Raji (cell line): ENCODE data around the gene RPL28.

Source experiments
- POLR2A ChIP-seq: IDR thresholded peaks from 2 replicates; pipeline ENCODE4 v1.6.1; 2011; ENCODE audit warnings: low read depth, low read length, control low read depth; ENCODE audit not compliant: insufficient read depth

RPL28 gene

DNA sequence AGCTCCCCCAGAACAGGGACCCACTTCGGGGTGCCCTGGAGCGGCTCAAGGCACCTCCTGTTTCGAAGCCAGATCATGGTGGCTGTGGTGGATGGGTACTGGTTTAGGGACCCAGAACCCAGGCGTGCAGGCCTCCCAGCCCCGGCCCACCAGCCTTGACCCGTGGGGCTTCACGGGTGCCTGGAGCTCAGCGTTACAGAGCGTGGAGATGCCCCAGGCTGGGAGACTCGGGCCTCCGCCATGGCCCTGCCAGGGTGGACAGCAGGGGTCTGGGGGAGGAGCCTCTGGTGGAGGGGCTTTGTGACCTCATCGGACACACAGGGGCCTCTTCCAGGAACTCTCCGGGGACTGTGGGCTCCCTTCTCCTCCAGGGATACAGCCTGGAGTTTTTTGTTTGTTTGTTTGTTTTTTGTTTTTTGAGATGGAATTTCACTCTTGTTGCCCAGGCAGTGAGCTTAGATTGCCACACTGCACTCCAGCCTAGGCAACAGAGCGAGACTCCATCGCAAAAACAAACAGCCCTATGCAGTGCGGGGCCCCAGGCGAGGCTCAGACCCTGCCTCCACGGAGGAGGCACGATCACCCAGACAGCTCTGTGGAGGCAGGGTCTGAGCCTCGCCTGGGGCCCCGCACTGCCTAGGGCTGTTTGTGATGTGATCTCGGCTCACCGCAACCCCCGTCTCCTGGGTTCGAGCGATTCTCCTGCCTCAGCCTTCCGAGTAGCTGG lies 22.6 kb upstream of the RPL28 start, which contains the start of gene GARIN5B:
Gene GARIN5B, minus strand, starts transcription at position 271 of the 727 bp plus-strand sequence. Its CDS starts 194 bp downstream, at position 77.
- no peak for TF ChIP-seq POLR2A

DNA sequence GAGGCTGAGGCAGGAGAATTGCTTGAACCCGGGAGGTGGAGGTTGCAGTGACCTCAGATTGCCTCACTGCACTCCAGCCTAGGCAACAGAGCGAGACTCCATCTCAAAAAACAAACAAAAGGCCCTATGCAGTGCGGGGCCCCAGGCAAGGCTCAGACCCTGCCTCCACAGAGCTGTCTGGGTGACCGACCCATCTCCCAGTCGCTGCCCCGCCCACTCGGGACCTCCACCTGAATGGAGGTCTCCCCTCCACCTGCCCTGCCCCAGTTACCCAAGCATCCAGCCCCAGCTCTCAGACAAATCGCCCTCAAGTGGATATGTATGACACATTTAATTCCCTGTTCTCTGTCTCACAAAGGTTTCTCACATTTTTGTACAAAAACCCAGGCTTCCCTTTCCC lies 20.5 kb upstream of the RPL28 start:
- no peak for TF ChIP-seq POLR2A

DNA sequence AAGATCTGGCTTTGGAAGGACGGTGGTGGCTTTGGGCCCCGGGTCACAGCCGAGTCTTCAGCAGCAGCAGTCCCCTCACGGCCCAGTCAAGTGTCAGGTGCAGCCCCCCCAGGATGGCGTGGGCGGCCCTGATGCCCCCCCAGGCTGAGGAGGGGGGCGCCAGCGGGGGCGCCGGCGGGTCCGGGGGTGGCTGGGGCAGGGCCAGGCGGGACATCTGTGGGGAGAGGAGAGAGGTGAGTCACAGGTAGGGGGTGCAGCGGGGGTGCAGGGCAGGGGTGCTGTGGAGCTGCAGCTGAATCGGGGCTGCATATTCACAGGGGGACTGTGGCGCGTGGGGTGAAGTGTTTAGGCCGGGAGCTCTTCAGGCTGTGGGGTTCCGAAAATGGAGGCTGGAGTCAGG lies 19.8 kb upstream of the RPL28 start:
- no peak for TF ChIP-seq POLR2A

DNA sequence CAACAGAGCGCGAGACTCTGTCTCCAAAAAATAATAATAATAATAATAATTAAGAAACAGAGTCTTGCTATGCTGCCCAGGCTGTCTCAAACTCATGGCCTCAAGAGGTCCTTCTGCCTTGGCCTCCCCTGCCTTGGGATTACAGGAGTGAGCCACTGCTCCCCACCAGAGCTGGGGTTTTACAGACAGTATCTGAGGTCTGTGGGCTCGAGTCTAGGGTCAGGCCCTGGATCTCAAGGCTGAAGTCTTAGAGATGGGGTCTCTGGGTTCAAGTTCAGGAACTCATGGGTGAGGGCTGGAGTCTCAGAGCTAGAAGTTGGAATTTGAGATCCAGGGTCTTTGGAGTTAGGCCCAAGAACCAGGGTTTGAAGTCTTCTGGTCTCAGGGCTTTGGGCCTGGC lies 18.9 kb upstream of the RPL28 start:
- no peak for TF ChIP-seq POLR2A

DNA sequence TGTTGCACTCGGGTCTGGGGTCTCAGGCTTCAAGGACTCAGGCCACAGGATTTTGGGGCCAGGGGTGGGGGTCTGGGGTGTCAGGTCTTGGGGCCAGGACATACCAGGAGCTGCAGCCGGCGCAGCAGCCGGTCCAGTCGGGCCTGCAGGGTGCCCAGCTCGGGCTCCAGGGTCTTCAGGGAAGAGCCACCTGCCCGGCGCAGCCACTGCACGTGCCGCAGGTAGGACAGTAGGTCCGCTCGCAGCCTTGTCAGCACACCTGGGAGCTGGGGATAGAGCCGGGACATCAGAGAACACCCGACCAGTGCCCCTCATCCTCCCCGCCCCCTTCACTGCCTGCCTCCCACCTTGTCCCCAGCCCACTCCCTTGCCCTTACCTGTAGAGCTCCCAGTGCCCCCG lies 17.6 kb upstream of the RPL28 start:
- no peak for TF ChIP-seq POLR2A

DNA sequence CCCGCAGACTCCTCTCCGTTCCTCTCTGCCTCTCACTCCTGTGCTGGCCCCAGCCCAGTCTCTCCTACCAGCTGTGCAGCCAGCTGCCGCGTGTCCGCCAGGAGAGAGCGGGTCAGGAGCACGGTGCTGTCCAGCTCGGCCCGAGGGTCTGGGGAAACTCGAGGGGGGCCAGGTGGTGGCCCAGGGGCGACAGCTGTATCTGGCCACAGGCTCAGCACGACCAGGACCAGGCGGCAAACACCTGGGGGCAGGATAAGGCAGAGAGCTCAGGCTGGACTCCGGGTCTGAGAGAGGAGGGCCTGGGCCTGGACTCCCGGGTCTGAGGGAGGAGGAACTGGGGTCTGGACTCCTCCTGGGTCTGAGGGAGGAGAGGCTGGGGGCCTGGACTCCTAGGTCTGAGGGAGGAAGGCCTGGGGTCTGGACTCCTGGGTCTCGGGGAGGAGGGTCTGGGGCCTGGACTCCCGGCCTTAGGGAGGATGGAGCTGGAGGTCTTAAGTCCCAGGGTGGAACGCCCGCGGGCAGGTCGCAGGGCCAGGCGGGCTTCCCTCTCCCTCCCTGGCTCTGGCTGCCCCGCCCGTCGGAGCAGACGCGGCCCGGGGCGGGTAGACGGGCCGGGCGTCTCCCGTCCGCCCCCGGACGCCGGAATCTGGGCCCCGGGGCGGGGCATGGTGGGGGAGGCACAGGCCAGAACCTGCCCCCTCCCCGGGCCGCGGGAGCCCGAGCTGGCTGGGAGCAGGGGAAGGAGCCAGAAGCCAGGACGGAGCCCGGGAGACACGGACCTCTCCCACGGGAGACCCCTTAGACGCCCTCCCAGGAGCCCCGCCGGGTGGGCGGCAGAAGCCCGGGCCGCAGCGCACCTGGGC lies 16.8 kb upstream of the RPL28 start:
- TF ChIP-seq POLR2A: no peak

DNA sequence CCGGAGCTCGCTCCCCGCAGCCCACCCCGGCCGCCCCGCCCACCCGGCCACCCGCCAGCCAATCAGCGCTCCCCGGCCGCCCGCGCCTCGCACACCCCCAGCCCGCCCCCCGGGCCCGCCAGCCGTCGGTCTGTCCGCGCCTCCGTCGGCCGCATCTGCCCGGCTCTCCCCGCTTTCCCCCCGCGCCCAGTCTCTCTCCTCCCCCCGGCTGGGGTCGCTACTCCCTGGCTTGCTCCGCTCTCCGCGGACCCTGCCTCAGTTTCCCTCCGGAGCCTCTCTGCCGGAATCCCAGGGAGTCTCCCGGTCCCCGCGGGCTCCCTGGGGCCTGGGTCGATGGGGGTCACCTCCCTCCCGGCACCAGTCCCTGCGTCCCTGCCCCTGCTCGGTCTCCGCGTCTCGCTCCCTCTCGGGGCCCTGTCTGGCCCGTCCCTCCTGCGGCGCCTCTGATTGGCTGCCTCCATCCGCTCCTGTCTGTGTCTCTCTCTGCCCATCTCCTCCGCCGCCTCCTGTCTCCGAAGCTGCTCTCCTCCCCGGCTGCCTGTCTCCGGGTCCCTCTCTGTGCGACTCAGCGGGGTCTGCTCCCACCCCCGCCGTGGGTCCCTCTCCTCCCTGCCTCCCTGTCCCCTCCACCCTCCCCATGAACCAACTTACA lies 16.0 kb upstream of the RPL28 start:
- no peak for TF ChIP-seq POLR2A

DNA sequence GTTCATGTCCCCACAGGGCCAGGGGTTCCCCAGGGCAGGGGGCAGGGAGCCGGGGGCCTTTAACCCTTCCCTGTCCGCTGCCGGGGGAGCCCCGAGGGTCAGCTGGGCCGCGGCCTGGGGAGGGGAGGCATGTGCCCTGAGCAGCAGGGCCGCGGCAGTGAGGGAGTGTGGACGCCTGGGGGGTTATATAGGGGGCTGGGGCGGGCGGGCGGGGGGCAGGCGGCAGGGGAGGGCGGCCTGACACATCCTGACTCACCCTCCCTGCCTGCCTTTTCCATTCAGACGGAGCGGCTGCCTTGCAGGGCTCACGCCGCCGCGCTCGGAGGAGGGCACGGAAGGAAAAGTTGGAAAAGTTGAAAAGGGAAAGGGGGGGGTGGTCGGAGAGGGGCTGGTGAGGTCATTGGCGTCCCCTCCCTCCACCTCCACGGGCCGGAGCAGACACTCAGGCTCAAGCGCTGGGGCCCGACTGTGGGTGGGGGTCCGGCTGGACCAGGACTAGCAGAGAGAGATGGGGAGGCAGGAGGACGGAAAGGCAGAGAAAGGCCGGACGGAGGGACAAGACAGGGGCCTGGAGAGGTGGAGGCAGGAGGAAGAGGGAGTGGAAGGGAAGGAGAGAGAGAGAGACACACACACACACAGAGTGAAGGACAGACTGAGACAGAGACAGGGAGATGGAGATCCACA lies 15.3 kb upstream of the RPL28 start, which contains the start of gene IL11:
Gene IL11, minus strand, starts transcription at position 159 of the 684 bp plus-strand sequence. Its CDS starts 153 bp downstream, at position 6.
- TF ChIP-seq POLR2A: no peak

DNA sequence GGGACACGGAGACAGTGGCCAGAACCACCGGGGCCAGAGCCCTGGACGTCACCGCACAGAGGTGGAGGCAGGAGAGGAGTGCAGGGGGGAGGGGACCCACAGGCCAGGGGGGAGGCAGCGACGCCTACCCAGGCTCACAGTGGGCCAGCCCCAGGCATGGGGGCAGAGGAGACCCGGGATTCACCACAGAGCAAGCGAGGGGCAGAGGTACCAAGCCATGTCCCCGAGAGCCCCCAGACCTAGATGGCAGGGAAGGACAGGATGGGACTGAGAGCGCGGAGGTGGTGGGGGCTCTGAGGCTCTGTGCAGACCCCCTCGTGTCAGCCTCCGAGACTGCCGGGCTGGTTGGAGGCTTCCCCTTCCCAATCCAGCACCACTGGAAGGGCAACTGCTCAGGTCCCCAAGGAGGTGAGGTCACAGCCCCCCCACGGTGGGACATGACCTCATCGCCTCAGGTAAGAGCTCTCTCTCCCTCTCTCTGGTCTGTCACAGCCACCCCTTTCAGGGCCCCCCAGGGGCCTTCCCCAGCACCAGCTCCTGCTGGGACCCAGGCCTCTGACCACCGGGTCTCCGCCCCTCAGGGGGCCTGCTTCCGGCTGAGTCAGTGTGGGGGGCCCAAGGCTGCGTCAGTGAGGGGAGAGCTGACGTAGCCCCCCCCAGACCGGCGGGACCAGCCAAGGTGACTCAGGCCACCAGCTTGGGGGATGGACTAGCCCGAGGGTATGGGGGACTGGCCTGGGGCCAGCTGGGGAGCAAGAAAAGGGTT lies 13.2 kb upstream of the RPL28 start:
- TF ChIP-seq POLR2A: 0 out of 2 replicates have a peak, but pooled peaks have one; percentile 15

DNA sequence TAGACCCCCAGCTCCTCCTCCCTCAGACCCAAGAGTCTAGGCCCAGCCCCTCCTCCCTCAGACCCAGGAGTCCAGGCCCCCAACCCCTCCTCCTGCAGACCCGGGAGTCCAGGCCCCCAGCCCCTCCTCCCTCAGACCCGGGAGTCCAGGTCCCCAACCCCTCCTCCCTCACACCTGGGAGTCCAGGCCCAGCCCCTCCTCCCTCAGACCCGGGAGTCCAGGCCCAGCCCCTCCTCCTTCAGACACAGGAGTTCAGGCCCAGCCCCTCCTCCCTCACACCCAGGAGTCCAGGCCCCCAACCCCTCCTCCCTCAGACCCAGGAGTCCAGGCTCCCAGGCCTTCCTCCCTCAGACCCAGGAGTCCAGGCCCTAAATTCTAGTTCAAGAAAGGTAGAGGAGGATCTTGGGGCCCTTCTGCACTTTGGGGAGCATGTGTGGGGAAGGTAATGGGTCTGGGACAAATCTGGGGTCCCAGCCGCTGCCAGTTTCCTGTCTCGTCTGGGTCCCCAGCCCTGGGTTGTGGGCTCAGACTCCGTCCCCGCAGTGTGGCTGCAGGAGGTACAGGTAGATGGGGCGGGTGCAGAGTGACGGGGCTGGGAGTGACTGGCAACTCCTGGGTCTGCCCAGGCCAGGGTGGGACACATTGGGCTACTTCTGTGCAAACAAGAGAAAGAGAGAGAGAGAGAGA lies 12.3 kb upstream of the RPL28 start:
- no peak for TF ChIP-seq POLR2A

DNA sequence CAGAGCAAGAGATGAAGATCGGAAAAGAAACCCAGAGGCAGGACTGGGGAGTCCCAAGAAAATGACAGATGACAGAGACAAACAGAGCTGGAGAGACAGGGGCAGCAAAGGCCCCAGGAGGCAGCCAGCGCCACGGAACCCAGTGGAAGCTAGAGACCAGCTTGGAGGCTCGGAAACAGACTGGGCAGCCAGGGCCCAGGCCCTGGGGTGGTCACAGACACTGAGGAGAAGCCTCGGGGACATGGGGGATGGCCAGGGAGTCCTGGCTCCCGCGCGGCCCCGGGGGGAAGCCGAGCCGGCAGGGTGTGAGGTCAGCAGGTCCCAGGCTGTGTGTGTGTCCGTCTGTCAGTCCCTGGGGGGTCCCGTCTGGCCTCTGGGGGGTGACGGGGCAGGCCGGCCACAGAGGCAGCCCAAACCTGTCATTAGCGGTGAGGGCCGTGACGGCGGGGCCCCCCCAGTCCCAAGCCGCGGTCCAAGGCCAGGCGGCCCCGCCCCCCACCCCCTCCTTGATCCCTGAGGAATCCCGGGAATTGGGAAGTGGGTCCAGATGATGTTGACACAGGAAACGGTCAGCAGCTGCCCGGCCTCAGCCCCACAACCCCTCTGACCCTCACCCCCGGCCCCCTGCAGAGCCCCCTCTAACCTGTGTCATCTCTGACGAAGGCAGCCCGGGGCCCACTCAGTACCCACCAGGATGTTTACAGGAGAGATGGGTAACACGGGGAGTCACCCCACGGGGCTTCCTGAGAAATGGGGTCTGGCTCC lies 11.6 kb upstream of the RPL28 start:
- no peak for TF ChIP-seq POLR2A

DNA sequence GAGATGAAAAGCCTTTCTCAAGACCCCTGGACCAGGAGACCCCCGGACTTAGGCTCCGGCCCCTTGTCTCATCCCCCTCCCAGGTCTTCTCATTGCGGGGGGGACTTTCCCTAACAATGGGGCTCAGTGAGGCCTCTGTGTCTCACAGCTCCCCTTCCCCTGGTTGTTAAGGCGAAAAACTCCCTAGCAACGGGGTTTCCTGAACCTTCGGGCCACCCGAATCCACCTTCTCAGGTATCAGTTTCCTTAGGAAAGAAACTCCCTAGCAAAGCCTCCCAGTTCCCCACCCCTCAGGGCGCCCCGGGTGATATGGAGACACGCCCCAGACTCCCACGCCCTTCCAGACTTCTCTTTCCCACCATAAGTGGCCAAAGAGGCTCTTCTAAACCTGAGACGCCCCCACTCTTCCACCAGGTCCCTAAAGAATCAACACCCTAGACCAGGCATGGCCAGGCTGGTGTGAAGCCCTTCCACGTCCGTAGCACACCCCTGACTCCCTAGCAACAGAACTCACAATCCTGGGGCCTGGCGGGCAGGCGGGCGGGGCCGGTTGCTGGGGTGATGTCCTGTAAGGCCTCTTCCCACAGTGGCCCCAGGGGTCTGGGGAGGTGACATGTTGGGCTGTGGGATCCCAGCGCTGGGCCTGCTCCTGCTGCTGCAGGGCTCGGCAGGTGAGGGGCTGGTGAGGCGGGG lies 9.3 kb upstream of the RPL28 start, which contains the start of gene TMEM190:
Gene TMEM190, plus strand, starts transcription at position 586 of the 693 bp plus-strand sequence. Its CDS starts 28 bp downstream, at position 614.
- TF ChIP-seq POLR2A: no peak

DNA sequence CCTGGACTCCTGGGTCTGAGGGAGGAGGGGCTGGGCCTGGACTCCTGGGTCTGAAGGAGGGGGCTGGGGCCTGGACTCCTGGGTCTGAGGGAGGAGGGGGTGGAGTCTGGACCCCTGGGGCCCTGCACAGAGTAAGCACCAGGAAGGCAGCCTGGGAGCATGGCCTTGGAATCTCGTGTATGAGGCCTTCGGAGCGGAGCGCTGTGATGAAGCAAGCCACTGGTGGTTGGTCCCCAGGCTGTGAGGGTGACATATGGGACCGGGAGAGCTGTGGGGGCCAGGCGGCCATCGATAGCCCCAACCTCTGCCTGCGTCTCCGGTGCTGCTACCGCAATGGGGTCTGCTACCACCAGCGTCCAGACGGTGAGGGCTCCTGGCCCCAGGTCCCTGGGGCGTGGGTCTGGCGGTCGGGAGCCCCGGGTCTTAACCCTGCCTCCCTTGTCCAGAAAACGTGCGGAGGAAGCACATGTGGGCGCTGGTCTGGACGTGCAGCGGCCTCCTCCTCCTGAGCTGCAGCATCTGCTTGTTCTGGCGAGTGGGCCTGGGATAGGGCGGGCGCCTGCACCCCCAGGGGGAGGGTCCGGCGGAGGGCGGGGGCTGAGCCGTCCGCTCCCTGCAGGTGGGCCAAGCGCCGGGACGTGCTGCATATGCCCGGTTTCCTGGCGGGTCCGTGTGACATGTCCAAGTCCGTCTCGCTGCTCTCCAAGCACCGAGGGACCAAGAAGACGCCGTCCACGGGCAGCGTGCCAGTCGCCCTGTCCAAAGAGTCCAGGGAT lies 8.2 kb upstream of the RPL28 start:
- TF ChIP-seq POLR2A: no peak
